ENCODE measurements around the gene MAGI2. TPM values are rescaled to one million over a fixed set of nuclear protein-coding genes. Genes with fewer than 3 reads are reported as not detected.

Gene MAGI2
- total RNA-seq, 1 donor, result 18.8 TPM

- no peaks in the 10 kb centered on the region for H3K4me1 ChIP-seq (ENCODE audit: insufficient read depth, low read length)
- DNase-seq (ENCODE audit: insufficient read length, low spot score, missing footprints), result no peak
- H3K36me3 ChIP-seq (ENCODE audit: insufficient read depth, low read length), result no peaks in the 10 kb centered on the region
- H3K4me2 ChIP-seq (ENCODE audit: insufficient read depth, low read length), result no peak overlapping the region
- no peaks in the 10 kb centered on the region for H4K20me1 ChIP-seq (ENCODE audit: insufficient read depth, low read length)
- no peaks in the 10 kb centered on the region for H3K9me3 ChIP-seq (ENCODE audit: low read depth, low read length)
- no peaks in the 10 kb centered on the region for H3K27me3 ChIP-seq (ENCODE audit: insufficient read depth, low read length)
- no peak overlapping the region for H3K27ac ChIP-seq (ENCODE audit: low read depth, low read length)
- no peak overlapping the region for H2AFZ ChIP-seq (ENCODE audit: low read length)
- no peak overlapping the region for H3K4me3 ChIP-seq (ENCODE audit: insufficient read depth, low read length)
- H3K79me2 ChIP-seq (ENCODE audit: insufficient read depth, low read length), result no peaks in the 10 kb centered on the region
- TF ChIP-seq, protein P1, sequence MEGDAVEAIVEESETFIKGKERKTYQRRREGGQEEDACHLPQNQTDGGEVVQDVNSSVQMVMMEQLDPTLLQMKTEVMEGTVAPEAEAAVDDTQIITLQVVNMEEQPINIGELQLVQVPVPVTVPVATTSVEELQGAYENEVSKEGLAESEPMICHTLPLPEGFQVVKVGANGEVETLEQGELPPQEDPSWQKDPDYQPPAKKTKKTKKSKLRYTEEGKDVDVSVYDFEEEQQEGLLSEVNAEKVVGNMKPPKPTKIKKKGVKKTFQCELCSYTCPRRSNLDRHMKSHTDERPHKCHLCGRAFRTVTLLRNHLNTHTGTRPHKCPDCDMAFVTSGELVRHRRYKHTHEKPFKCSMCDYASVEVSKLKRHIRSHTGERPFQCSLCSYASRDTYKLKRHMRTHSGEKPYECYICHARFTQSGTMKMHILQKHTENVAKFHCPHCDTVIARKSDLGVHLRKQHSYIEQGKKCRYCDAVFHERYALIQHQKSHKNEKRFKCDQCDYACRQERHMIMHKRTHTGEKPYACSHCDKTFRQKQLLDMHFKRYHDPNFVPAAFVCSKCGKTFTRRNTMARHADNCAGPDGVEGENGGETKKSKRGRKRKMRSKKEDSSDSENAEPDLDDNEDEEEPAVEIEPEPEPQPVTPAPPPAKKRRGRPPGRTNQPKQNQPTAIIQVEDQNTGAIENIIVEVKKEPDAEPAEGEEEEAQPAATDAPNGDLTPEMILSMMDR (IDR thresholded peaks at IDR 0.05; ENCODE audit: extremely low read depth, low read depth, low read length), result no peak
Observed at GRCh38 chr7:79216236-79216635, 237.2 kb downstream of the MAGI2 start.

- Histone ChIP-seq H3K27me3 (ENCODE audit: insufficient read depth, low read length) (no peaks in the 10 kb centered on the region), H3K4me1 (ENCODE audit: insufficient read depth, low read length) (no peaks in the 10 kb centered on the region), H3K36me3 (ENCODE audit: insufficient read depth, low read length) (no peaks in the 10 kb centered on the region), H3K79me2 (ENCODE audit: insufficient read depth, low read length) (no peaks in the 10 kb centered on the region), H4K20me1 (ENCODE audit: insufficient read depth, low read length) (no peaks in the 10 kb centered on the region), H2AFZ (ENCODE audit: low read length) (no peak overlapping the region), H3K4me2 (ENCODE audit: insufficient read depth, low read length) (no peak overlapping the region), H3K27ac (ENCODE audit: low read depth, low read length) (no peak overlapping the region), H3K9me3 (ENCODE audit: low read depth, low read length) (no peaks in the 10 kb centered on the region), H3K4me3 (ENCODE audit: insufficient read depth, low read length) (no peak overlapping the region)
- no peak for DNase-seq (ENCODE audit: insufficient read length, low spot score, missing footprints)
- TF ChIP-seq, protein P1 (IDR thresholded peaks at IDR 0.05; ENCODE audit: extremely low read depth, low read depth, low read length), result no peak
Observed at GRCh38 chr7:79212334-79212733, 241.1 kb downstream of the MAGI2 start.

DNA sequence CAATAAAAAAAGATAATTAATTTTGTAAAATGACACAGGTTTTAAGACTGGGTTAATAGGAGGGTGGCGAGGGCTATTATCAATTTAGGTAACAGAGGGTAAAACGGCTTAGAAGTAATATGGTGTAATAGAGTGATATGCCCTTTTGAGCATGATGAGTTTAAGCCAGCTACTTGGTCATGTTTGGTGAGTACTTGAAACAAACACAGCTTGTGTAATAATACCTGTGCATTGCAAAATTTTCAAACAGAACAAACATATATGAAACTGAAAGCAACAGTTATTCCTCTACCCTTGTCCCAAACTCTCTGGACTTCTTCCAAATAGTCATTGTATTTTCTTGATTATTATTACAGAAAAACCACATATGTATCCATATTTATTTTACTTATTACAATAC lies 241.7 kb downstream of the MAGI2 start:
- H3K27me3 ChIP-seq (ENCODE audit: insufficient read depth, low read length), result no peaks in the 10 kb centered on the region
- no peaks in the 10 kb centered on the region for H3K36me3 ChIP-seq (ENCODE audit: insufficient read depth, low read length)
- no peaks in the 10 kb centered on the region for H4K20me1 ChIP-seq (ENCODE audit: insufficient read depth, low read length)
- H3K9me3 ChIP-seq (ENCODE audit: low read depth, low read length), result no peaks in the 10 kb centered on the region
- H2AFZ ChIP-seq (ENCODE audit: low read length), result no peak overlapping the region
- H3K4me3 ChIP-seq (ENCODE audit: insufficient read depth, low read length), result no peak overlapping the region
- no peak overlapping the region for H3K4me2 ChIP-seq (ENCODE audit: insufficient read depth, low read length)
- TF ChIP-seq, protein P1 (IDR thresholded peaks at IDR 0.05; ENCODE audit: extremely low read depth, low read depth, low read length), result no peak
- no peaks in the 10 kb centered on the region for H3K4me1 ChIP-seq (ENCODE audit: insufficient read depth, low read length)
- no peaks in the 10 kb centered on the region for H3K79me2 ChIP-seq (ENCODE audit: insufficient read depth, low read length)
- no peak for DNase-seq (ENCODE audit: insufficient read length, low spot score, missing footprints)
- H3K27ac ChIP-seq (ENCODE audit: low read depth, low read length), result no peak overlapping the region

GRCh38 chr7:79199961-79200360 lies 253.5 kb downstream of the MAGI2 start:
- Histone ChIP-seq H3K9me3 (ENCODE audit: low read depth, low read length) (no peaks in the 10 kb centered on the region), H3K4me2 (ENCODE audit: insufficient read depth, low read length) (no peak overlapping the region), H3K27ac (ENCODE audit: low read depth, low read length) (no peak overlapping the region), H3K36me3 (ENCODE audit: insufficient read depth, low read length) (no peaks in the 10 kb centered on the region), H3K79me2 (ENCODE audit: insufficient read depth, low read length) (peaks cover 2% of the 10 kb centered on the region), H2AFZ (ENCODE audit: low read length) (no peak overlapping the region), H3K4me3 (ENCODE audit: insufficient read depth, low read length) (no peak overlapping the region), H4K20me1 (ENCODE audit: insufficient read depth, low read length) (no peaks in the 10 kb centered on the region), H3K27me3 (ENCODE audit: insufficient read depth, low read length) (no peaks in the 10 kb centered on the region), H3K4me1 (ENCODE audit: insufficient read depth, low read length) (peaks cover 5% of the 10 kb centered on the region)
- DNase-seq (ENCODE audit: insufficient read length, low spot score, missing footprints), result no peak
- TF ChIP-seq, protein P1 (IDR thresholded peaks at IDR 0.05; ENCODE audit: extremely low read depth, low read depth, low read length), result no peak

Measured in osteoblast (primary cell).